ENCODE results near the gene CYB561D2. TPM values are rescaled to one million over a fixed set of nuclear protein-coding genes. Genes with fewer than 3 reads are reported as not detected.

Gene CYB561D2
- total and polyA plus RNA-seq, 2 of the 13 experiments (the other 11 are each of a cell fraction or from before 2014, with no cell fraction given) = 11.1 to 17.2 TPM

DNA sequence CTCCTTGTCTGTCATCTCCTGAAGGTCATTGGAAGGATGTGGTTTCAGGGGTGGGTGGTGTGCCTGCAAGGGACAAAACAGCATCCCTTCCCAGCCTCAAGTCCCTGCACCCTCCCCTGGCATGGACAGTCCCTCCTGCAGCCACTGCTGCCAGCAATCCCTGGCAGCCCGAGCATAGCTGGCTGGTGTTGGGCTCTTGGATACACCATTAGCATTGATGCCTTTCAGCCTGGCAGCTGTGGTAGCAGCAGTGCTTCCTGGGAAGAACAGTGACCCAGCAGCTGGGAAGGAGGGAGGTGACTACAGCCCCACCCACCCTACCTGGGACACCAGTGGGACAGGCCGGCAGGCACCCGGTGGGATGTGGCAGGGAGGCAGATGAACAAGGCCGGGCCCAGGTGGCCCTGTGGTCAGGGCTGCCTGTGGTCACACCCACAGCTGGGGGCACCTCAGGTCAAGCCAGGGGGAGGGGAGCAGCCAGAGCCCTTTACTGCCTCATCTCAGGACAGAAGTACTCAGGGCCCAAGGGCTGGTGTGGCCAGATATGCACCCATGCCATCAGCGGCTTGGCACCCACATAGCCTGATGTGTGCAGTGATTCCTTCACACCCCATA is 41.5 kb downstream of the CYB561D2 start (continued):
- TF ChIP-seq PATZ1 (CRISPR knock-in tag; IDR thresholded peaks at IDR 0.05) = no peak
- no peak for TF ChIP-seq PCBP2 (optimal IDR thresholded peaks at IDR 0.05; ENCODE audit: low read depth, low read length, poor library complexity, severe bottlenecking)
- TF ChIP-seq SIX1 (CRISPR knock-in tag; IDR thresholded peaks at IDR 0.05; ENCODE audit: borderline replicate concordance) = no peak
- TF ChIP-seq ZNF546 (CRISPR knock-in tag; conservative IDR thresholded peaks at IDR 0.05) = no peak
- no peak for TF ChIP-seq ZNF350 (CRISPR knock-in tag; IDR thresholded peaks at IDR 0.05; ENCODE audit: borderline replicate concordance, low read depth)
- TF ChIP-seq ZNF496 (CRISPR knock-in tag; IDR thresholded peaks at IDR 0.05; ENCODE audit: insufficient replicate concordance) = no peak

- no peak for ATAC-seq
- BruUV-seq (replicated peaks) = no TSS peak
- Histone ChIP-seq H3K9me3 (ENCODE audit: low read length) (no peaks in the 10 kb centered on the region), H3K27me3 (ENCODE audit: control insufficient read depth in 1 of 2, insufficient read depth in 2 of 2, low read length in 2 of 2) (peaks cover 3 to 63% of the 10 kb centered on the region in 2 experiments; a peak in 4 of 5 replicates), H3K79me2 (ENCODE audit: insufficient read depth, low read length) (no peaks in the 10 kb centered on the region), H3K4me2 (ENCODE audit: low read depth, low read length) (no peak overlapping the region), H3K4me1 (ENCODE audit: insufficient read depth, low read length) (peaks cover 17% of the 10 kb centered on the region), H3K9ac (ENCODE audit: insufficient read depth, low read depth, low read length) (no peak overlapping the region), H3K36me3 (replicated peaks in 1 of 2; ENCODE audit: control insufficient read depth in 1 of 2, insufficient read depth in 2 of 2, low read length in 2 of 2) (no peaks in the 10 kb centered on the region), H4K20me1 (ENCODE audit: insufficient read depth, low read length) (no peaks in the 10 kb centered on the region), H3K4me3 (replicated peaks in 1 of 3; ENCODE audit: insufficient read depth in 1 of 3, low read depth in 2 of 3, low read length in 3 of 3) (no peak overlapping the region), H3K27ac (ENCODE audit: extremely low read length, insufficient read depth, low read length) (no peak overlapping the region), H2AFZ (ENCODE audit: low read length) (no peak overlapping the region)
- no peak for DNase-seq (ENCODE audit: low spot score)
- ChIA-PET CTCF (ENCODE audit: low intra/inter-chr PET ratio, low total read pairs) (no interaction called here), POLR2A (no interaction called here)
- WGBS (ENCODE audit: low lambda C conversion rate) = 7% methylated on average over 2 of the region's 5 CpGs
- in situ Hi-C loops (cut with HindIII; ENCODE audit: extremely low pct_ligation_motif_present, low pct_unique_long_range_greater_than_20kb) (no loop called here), intact Hi-C loops (cut with micrococcal nuclease; ENCODE audit: unreplicated experiment) (no loop called here)
- FAIRE-seq = no peak
- TF ChIP-seq SKIL (CRISPR knock-in tag; IDR thresholded peaks at IDR 0.05; ENCODE audit: borderline replicate concordance) (no peak), HOXA5 (CRISPR knock-in tag; IDR thresholded peaks at IDR 0.05) (no peak), ELK4 (CRISPR knock-in tag; IDR thresholded peaks at IDR 0.05; ENCODE audit: borderline replicate concordance) (no peak), TCF7L2 (IDR thresholded peaks at IDR 0.05; ENCODE audit: low read depth, low read length) (no peak), CCDC6 (CRISPR knock-in tag; IDR thresholded peaks at IDR 0.05) (no peak), ATM (IDR thresholded peaks at IDR 0.05; ENCODE audit: borderline replicate concordance) (no peak)
- TF ChIP-seq, protein P1, sequence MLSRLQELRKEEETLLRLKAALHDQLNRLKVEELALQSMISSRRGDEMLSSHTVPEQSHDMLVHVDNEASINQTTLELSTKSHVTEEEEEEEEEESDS (CRISPR knock-in tag; IDR thresholded peaks at IDR 0.05; ENCODE audit: borderline replicate concordance) = no peak
- TF ChIP-seq, protein P2, sequence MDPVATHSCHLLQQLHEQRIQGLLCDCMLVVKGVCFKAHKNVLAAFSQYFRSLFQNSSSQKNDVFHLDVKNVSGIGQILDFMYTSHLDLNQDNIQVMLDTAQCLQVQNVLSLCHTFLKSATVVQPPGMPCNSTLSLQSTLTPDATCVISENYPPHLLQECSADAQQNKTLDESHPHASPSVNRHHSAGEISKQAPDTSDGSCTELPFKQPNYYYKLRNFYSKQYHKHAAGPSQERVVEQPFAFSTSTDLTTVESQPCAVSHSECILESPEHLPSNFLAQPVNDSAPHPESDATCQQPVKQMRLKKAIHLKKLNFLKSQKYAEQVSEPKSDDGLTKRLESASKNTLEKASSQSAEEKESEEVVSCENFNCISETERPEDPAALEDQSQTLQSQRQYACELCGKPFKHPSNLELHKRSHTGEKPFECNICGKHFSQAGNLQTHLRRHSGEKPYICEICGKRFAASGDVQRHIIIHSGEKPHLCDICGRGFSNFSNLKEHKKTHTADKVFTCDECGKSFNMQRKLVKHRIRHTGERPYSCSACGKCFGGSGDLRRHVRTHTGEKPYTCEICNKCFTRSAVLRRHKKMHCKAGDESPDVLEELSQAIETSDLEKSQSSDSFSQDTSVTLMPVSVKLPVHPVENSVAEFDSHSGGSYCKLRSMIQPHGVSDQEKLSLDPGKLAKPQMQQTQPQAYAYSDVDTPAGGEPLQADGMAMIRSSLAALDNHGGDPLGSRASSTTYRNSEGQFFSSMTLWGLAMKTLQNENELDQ (CRISPR knock-in tag; IDR thresholded peaks at IDR 0.05; ENCODE audit: borderline replicate concordance) = no peak
Measured at GRCh38 chr3:50393061-50393460, 42.4 kb downstream of the CYB561D2 start.
